ENCODE measurements around the gene MTMR3. TPM values are rescaled to one million over a fixed set of nuclear protein-coding genes. Genes with fewer than 3 reads are reported as not detected.

Gene MTMR3
- total RNA-seq, 1 donor from 2014 or later = 41.2 TPM

- Mint-ChIP-seq H3K27me3 (ENCODE audit: unreplicated experiment) (no peaks in the 10 kb centered on the region), H3K9me3 (ENCODE audit: unreplicated experiment) (no peaks in the 10 kb centered on the region), H3K4me3 (ENCODE audit: unreplicated experiment) (no peak overlapping the region), H3K36me3 (ENCODE audit: unreplicated experiment) (peaks cover 15% of the 10 kb centered on the region), H3K27ac (ENCODE audit: unreplicated experiment) (no peak overlapping the region), H3K4me1 (ENCODE audit: unreplicated experiment) (peaks cover 13% of the 10 kb centered on the region)
- no peak for TF ChIP-seq CTCF (IDR thresholded peaks at IDR 0.05)
- DNase-seq (ENCODE audit: extremely low spot score, unreplicated experiment) = no peak
These were observed 109.6 kb downstream of the MTMR3 start for GRCh38 chr22:29992341-29993275.

- H3K27ac Mint-ChIP-seq (ENCODE audit: unreplicated experiment) = peak overlapping the region; percentile 60
- no peaks in the 10 kb centered on the region for H3K27me3 Mint-ChIP-seq (ENCODE audit: unreplicated experiment)
- no peak overlapping the region for H3K4me3 Mint-ChIP-seq (ENCODE audit: unreplicated experiment)
- H3K4me1 Mint-ChIP-seq (ENCODE audit: unreplicated experiment) = peaks cover 13% of the 10 kb centered on the region
- peaks cover 21% of the 10 kb centered on the region for H3K36me3 Mint-ChIP-seq (ENCODE audit: unreplicated experiment)
- no peak for DNase-seq (ENCODE audit: extremely low spot score, unreplicated experiment)
- H3K9me3 Mint-ChIP-seq (ENCODE audit: unreplicated experiment) = no peaks in the 10 kb centered on the region
- TF ChIP-seq CTCF (IDR thresholded peaks at IDR 0.05) = peak; percentile 42
These were observed 111.2 kb downstream of the MTMR3 start for GRCh38 chr22:29994027-29994715.

GRCh38 chr22:29994943-29995342, 112.0 kb downstream of the MTMR3 start:
- no peak overlapping the region for H3K27ac Mint-ChIP-seq (ENCODE audit: unreplicated experiment)
- H3K9me3 Mint-ChIP-seq (ENCODE audit: unreplicated experiment) = no peaks in the 10 kb centered on the region
- DNase-seq (ENCODE audit: extremely low spot score, unreplicated experiment) = no peak
- H3K36me3 Mint-ChIP-seq (ENCODE audit: unreplicated experiment) = peaks cover 18% of the 10 kb centered on the region
- TF ChIP-seq CTCF (IDR thresholded peaks at IDR 0.05) = no peak
- no peak overlapping the region for H3K4me3 Mint-ChIP-seq (ENCODE audit: unreplicated experiment)
- peaks cover 13% of the 10 kb centered on the region for H3K4me1 Mint-ChIP-seq (ENCODE audit: unreplicated experiment)
- no peaks in the 10 kb centered on the region for H3K27me3 Mint-ChIP-seq (ENCODE audit: unreplicated experiment)

GRCh38 chr22:29997107-29997506, 114.1 kb downstream of the MTMR3 start:
- Mint-ChIP-seq H3K4me1 (ENCODE audit: unreplicated experiment) (peaks cover 13% of the 10 kb centered on the region), H3K4me3 (ENCODE audit: unreplicated experiment) (no peak overlapping the region), H3K27ac (ENCODE audit: unreplicated experiment) (no peak overlapping the region), H3K9me3 (ENCODE audit: unreplicated experiment) (no peaks in the 10 kb centered on the region), H3K27me3 (ENCODE audit: unreplicated experiment) (no peaks in the 10 kb centered on the region), H3K36me3 (ENCODE audit: unreplicated experiment) (peaks cover 18% of the 10 kb centered on the region)
- no peak for TF ChIP-seq CTCF (IDR thresholded peaks at IDR 0.05)
- no peak for DNase-seq (ENCODE audit: extremely low spot score, unreplicated experiment)

- peaks cover 11% of the 10 kb centered on the region for H3K4me1 Mint-ChIP-seq (ENCODE audit: unreplicated experiment)
- TF ChIP-seq CTCF (IDR thresholded peaks at IDR 0.05) = no peak
- peaks cover 15% of the 10 kb centered on the region for H3K36me3 Mint-ChIP-seq (ENCODE audit: unreplicated experiment)
- DNase-seq (ENCODE audit: extremely low spot score, unreplicated experiment) = no peak
- H3K27ac Mint-ChIP-seq (ENCODE audit: unreplicated experiment) = no peak overlapping the region
- H3K27me3 Mint-ChIP-seq (ENCODE audit: unreplicated experiment) = no peaks in the 10 kb centered on the region
- H3K9me3 Mint-ChIP-seq (ENCODE audit: unreplicated experiment) = no peaks in the 10 kb centered on the region
- H3K4me3 Mint-ChIP-seq (ENCODE audit: unreplicated experiment) = no peak overlapping the region
These were observed 114.5 kb downstream of the MTMR3 start for GRCh38 chr22:29997516-29997915.
